Measurements from ENCODE around the gene FBXW11. TPM values are rescaled to one million over a fixed set of nuclear protein-coding genes. Genes with fewer than 3 reads are reported as not detected.

FBXW11 gene
- total RNA-seq, 2 experiments from 2014 or later: 47.2 to 47.4 TPM

DNA sequence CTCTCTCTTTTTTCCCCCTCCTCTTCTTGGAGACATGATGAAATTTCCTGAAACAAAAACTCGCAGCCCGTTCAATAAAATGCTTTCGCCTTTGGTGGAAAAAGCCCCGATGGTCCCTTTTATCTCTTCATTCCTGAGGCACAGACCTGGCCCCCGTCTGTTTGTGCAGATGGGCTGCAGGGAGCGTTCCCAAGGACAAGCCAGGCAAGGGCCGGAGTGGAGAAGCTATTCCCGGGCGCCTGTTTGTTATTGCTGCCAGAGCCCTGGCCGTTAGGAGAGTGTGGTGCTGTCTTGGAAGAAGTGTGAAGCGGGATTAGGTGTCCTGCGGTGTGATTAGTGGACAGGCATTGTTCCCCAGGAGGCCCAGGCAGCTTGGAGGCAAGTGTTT, 149.0 kb downstream of the FBXW11 start:
- Mint-ChIP-seq H3K4me1 (ENCODE audit: low read depth) (no peaks in the 10 kb centered on the region), H3K9me3 (no peaks in the 10 kb centered on the region), H3K36me3 (peaks cover 11% of the 10 kb centered on the region), H3K27ac (no peak overlapping the region), H3K4me3 (no peak overlapping the region), H3K27me3 (no peaks in the 10 kb centered on the region)
- no peak for DNase-seq
- intact Hi-C loops (cut with micrococcal nuclease): no loop called here
- ChIA-PET POLR2A (no interaction called here), CTCF (interaction anchor here (0.8 to 3.7 kb wide), 6 partner anchors 14 to 417 kb away, joined by 3 to 20 read pairs (median 3); no protein-coding TSS in a partner anchor)

DNA sequence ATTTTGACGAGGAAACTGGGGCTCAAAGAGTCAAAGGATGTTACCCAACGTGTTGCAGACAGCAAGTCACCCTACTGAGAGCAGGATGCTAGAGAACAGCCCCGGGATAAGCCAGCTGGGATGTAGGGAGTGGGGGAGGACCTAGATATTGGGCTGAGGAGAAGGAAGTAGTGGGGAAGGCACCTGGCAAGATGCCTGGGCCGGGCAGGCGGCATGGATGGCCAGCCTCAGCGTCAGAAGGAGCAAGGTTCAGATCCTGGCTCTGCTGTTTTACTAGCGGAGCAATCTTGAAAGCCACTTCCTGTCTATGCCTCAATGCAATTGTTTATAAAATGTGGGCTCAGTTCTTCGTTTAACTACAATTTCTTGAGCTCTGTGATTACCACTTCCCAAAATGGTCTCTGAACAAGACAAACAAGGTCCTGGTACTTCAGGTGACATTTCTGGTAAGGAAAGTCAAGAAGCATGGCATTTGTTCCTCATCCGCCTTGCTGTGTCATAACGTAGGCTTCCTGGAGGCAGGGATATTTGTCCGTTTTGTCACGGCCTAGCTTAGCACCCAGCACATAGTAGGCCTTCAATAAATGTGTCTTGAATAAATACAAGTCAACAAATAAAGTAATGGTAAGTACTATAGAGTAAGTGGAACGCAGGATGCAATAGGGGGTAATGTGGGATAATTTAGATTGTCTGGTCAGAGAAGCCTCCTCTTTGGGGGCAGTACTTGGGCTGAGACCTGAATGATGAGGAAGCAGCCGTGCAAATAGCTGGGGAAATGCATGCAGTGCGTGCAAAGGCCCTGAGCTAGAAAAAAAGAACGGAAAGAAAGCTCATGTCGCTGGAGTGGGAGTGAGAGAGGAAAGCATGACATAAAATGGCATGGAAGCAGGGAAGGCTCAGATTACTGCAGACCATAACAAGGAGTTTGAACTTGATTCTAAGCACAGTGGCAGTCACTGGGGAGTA, 150.4 kb downstream of the FBXW11 start:
- H3K27ac Mint-ChIP-seq: no peak overlapping the region
- H3K4me1 Mint-ChIP-seq (ENCODE audit: low read depth): no peaks in the 10 kb centered on the region
- H3K36me3 Mint-ChIP-seq: peaks cover 9% of the 10 kb centered on the region
- CTCF ChIA-PET: no interaction called here
- no peak overlapping the region for H3K4me3 Mint-ChIP-seq
- H3K27me3 Mint-ChIP-seq: no peaks in the 10 kb centered on the region
- intact Hi-C loops (cut with micrococcal nuclease): no loop called here
- H3K9me3 Mint-ChIP-seq: no peaks in the 10 kb centered on the region
- POLR2A ChIA-PET: no interaction called here
- DNase-seq: no peak

DNA sequence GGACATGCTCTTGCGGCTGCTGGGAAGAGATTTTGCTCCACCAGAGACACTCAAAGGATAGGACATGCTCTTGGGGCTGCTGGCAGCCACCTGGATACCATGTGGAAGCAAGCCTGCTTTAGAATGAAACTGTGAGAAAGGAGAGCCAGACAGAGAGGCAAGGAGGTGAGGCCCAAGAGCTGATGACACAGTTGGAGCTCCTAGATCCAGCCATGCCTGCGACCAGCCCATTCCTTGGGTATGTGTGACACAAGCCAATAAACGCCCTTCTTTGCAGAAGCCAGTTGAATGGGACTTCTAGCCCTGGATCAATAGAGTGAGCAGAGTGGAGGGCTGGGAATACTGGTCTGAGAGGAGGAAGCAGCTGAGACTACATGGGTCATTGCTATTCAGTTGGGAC, 151.2 kb downstream of the FBXW11 start:
- Mint-ChIP-seq H3K27ac (no peak overlapping the region), H3K27me3 (no peaks in the 10 kb centered on the region), H3K9me3 (no peaks in the 10 kb centered on the region), H3K36me3 (peaks cover 9% of the 10 kb centered on the region), H3K4me3 (no peak overlapping the region), H3K4me1 (ENCODE audit: low read depth) (no peaks in the 10 kb centered on the region)
- no peak for DNase-seq
- intact Hi-C loops (cut with micrococcal nuclease): no loop called here
- POLR2A ChIA-PET: no interaction called here
- CTCF ChIA-PET: no interaction called here

DNA sequence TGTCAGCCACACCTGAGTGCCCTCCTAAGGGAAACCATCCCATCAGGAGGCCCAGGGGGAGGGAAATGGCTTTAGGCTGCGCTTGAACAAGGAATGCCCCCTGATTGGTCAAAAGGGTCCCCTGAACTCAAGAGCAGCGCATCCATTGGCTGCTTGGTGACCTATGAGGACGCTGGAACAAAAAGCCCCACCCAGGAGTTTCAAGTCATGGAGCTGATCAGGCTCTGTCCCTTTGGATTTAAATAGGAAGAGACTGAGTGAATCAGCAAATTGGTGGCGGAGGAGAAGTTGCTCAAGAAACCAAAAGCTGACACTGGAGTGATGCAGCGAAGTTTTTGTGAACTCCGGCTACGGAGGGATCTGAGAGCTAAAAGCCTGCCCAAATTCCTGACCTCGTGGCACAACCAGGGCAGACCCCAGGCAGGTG, 154.2 kb downstream of the FBXW11 start:
- peaks cover 3% of the 10 kb centered on the region for H3K36me3 Mint-ChIP-seq
- DNase-seq: no peak
- no peaks in the 10 kb centered on the region for H3K27me3 Mint-ChIP-seq
- ChIA-PET POLR2A (no interaction called here), CTCF (interaction anchor here (0.7 kb wide), 1 partner anchor 367 kb away, joined by 3 read pairs; no protein-coding TSS in a partner anchor)
- no peaks in the 10 kb centered on the region for H3K9me3 Mint-ChIP-seq
- H3K4me3 Mint-ChIP-seq: no peak overlapping the region
- H3K4me1 Mint-ChIP-seq (ENCODE audit: low read depth): no peaks in the 10 kb centered on the region
- intact Hi-C loops (cut with micrococcal nuclease): no loop called here
- H3K27ac Mint-ChIP-seq: no peak overlapping the region

DNA sequence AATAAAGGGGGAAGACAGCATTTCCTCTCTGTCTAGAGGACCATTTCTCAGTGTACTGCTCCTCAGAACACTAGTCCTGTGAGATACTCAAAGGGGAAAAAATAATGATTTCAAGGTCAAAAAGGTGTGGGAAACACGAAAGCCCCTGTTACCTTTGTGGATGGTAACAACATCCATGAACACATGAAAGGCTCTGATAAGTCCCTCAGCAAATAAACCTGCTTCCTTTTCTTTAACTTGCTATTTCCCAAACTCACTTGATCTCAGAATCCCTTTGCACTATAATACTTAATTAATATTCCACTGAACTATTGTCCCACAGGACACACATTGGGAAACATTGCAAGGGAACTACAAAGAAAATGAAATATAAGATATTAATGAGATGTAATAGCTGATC, 155.2 kb downstream of the FBXW11 start:
- Mint-ChIP-seq H3K4me1 (ENCODE audit: low read depth) (no peaks in the 10 kb centered on the region), H3K27me3 (no peaks in the 10 kb centered on the region), H3K4me3 (no peak overlapping the region), H3K36me3 (peaks cover 3% of the 10 kb centered on the region), H3K9me3 (no peaks in the 10 kb centered on the region), H3K27ac (no peak overlapping the region)
- CTCF ChIA-PET: no interaction called here
- POLR2A ChIA-PET: no interaction called here
- intact Hi-C loops (cut with micrococcal nuclease): no loop called here
- no peak for DNase-seq

DNA sequence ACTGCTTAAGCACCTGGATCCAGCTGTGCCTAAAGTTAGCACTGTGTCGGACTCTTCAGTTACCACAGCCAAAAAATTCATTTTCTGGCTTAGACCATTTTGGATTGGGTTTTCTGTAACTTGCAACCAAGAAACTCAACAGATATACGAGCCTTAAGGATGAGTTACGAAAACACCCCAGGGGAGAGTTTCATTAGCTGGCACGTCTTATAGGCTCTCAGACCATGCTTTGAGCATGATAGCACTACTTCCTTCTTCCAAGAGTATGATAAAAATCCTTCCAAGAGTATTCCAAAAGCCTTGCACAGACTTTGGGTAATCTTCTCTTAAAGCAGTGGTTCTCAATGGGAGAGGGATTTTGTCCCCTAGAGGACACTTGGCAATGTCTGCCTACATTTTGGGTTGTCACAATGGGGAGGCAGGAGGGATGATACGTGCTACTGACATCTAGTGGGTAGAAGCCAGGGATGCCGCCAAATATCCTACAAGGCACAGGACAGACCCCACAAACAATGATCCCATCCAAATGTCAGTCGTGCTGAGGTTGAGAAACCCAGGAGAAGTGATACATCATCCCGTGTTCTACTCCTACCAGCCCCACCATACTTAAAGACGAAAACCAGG, 156.0 kb downstream of the FBXW11 start:
- Mint-ChIP-seq H3K27me3 (no peaks in the 10 kb centered on the region), H3K27ac (no peak overlapping the region), H3K36me3 (peaks cover 3% of the 10 kb centered on the region), H3K4me1 (ENCODE audit: low read depth) (no peaks in the 10 kb centered on the region), H3K9me3 (no peaks in the 10 kb centered on the region), H3K4me3 (no peak overlapping the region)
- CTCF ChIA-PET: no interaction called here
- POLR2A ChIA-PET: no interaction called here
- intact Hi-C loops (cut with micrococcal nuclease): no loop called here
- DNase-seq: no peak

DNA sequence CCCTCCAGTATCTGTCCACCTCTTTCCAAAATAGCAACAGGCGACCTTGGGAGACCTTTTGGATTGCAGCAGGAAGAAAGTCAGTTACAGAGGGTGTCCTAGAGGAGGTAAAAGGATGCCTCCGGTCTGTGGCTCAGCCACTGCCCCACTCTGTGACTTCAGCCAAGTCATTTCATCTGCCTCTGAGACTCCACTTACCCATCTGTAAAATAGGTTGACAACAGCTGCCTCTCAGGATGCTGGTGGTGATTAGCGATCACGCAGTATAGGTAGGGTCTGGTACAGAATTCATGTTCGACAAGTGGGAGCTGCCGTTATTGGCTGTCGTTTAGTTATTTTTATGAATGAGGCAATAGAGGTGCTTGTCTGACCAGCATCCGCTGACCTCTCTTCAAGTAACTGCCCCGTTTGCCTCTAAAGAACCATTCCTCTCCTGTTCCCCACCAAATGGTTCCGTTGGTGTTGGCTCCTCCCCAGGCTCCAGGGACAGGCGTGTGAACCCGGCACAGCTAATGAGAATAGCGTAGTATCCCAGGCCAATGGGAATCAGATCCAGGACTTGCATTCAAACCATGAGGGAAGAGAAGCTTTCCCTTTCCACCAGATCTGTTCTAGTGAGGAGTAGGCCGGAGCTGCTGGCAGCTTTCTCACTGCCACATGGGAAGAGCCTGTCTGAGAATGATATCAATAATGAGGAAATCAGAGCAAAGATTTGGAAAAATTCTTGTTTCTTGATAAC, 156.7 kb downstream of the FBXW11 start:
- Mint-ChIP-seq H3K9me3 (no peaks in the 10 kb centered on the region), H3K4me1 (ENCODE audit: low read depth) (no peaks in the 10 kb centered on the region), H3K4me3 (no peak overlapping the region), H3K27me3 (no peaks in the 10 kb centered on the region), H3K36me3 (peaks cover 3% of the 10 kb centered on the region), H3K27ac (no peak overlapping the region)
- CTCF ChIA-PET: no interaction called here
- intact Hi-C loops (cut with micrococcal nuclease): no loop called here
- no peak for DNase-seq
- POLR2A ChIA-PET: no interaction called here

DNA sequence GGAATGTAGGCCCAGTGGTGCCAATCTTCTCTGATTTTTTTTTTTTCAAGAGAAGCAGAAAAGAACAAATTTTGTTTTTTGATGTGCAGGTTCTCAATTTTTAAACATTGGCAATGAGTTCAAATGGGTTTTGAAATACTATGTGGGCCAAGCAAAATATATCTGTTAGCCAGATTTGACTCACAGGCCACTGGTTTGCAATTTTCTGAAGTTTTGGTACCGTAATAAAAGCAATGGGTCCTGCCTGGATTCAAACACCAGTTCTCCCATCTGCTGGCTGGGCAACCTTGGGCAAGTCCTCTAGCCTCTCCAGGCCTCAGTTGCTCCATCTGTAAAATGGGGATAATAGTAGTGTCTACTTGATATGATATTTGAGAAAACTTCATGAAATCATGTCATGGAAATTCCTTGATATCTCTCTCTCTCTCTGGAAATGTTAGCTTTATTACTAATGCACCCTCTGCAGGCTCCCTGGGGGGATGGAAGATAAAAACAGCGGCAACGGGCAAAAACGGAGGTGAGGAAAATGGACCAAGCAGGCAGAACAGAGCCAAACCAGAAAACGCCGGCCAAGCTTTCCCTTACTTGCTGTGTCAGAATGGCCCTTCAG, 157.4 kb downstream of the FBXW11 start:
- intact Hi-C loops (cut with micrococcal nuclease): no loop called here

DNA sequence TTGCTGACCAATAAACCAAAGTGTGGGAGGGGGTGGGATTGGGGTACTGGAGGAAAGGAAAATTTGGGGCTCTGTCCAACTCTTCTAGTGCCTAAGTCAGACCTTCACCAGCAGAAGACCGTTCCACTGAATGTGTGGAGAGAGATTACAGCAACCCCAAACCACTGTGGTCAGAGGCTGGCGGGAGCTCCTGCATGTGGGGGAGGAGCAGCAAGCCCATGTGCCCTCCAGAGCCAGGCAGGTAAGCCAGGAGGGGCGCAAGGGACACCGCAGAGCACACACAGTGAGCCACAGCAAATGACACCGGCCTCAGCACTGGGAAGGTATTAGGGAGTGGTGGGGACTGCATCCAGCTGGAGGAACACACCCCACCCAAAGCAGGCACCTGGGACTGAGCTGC, 158.0 kb downstream of the FBXW11 start:
- no peak overlapping the region for H3K4me3 Mint-ChIP-seq
- ChIA-PET CTCF (no interaction called here), POLR2A (no interaction called here)
- DNase-seq: no peak
- H3K4me1 Mint-ChIP-seq (ENCODE audit: low read depth): no peaks in the 10 kb centered on the region
- no peaks in the 10 kb centered on the region for H3K27me3 Mint-ChIP-seq
- no peak overlapping the region for H3K27ac Mint-ChIP-seq
- no peaks in the 10 kb centered on the region for H3K36me3 Mint-ChIP-seq
- no peaks in the 10 kb centered on the region for H3K9me3 Mint-ChIP-seq
- intact Hi-C loops (cut with micrococcal nuclease): no loop called here

More for the DNA sequence above, 157.4 kb downstream of the FBXW11 start:
- Mint-ChIP-seq H3K9me3 (no peaks in the 10 kb centered on the region), H3K4me1 (ENCODE audit: low read depth) (no peaks in the 10 kb centered on the region), H3K27ac (no peak overlapping the region), H3K36me3 (no peaks in the 10 kb centered on the region), H3K27me3 (no peaks in the 10 kb centered on the region), H3K4me3 (no peak overlapping the region)
- DNase-seq: no peak
- ChIA-PET POLR2A (no interaction called here), CTCF (no interaction called here)

DNA sequence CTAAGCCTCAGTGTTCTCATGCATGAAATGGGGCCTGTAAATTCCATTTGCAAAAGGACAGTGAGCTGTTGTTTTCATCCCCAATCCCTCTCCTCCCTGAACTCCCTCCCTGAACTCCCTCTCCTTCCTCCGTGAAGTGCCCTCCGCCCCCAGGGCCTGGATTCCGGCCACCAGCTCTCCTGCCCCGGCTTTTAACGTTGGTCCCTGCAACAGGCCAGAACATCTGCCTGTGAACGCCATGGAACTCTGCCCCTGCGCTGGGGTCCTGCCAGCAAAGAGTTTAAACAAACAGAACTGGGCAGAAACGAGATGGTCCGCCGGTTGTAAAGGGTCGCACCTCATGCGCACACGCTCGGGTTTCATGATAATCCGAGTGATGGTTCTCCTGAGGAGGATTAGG, 158.4 kb downstream of the FBXW11 start:
- Mint-ChIP-seq H3K4me3 (no peak overlapping the region), H3K36me3 (no peaks in the 10 kb centered on the region), H3K27me3 (no peaks in the 10 kb centered on the region), H3K27ac (no peak overlapping the region), H3K9me3 (no peaks in the 10 kb centered on the region), H3K4me1 (ENCODE audit: low read depth) (no peaks in the 10 kb centered on the region)
- POLR2A ChIA-PET: no interaction called here
- DNase-seq: no peak
- CTCF ChIA-PET: no interaction called here
- intact Hi-C loops (cut with micrococcal nuclease): no loop called here

DNA sequence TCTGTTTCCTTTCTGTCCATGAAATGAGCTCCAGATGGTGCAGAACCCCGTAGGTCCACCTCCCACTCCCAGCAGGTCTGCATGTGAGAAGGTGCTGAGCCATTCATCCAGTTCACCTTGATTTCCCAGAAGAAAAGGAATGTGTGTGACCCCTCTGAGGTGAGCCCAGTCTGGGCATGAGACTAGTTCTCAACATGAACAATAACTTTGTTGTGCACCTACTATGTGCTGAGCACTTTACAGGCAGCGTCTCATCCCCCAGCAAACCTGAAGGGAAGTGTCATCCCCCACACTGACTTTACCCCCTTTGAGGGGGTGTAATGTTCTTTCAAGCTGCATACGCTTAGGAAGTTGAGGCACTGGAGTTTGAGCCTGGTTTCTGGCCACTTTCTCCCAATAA, 159.4 kb downstream of the FBXW11 start:
- Mint-ChIP-seq H3K27me3 (no peaks in the 10 kb centered on the region), H3K9me3 (no peaks in the 10 kb centered on the region), H3K4me3 (no peak overlapping the region), H3K27ac (no peak overlapping the region), H3K4me1 (ENCODE audit: low read depth) (no peaks in the 10 kb centered on the region), H3K36me3 (no peaks in the 10 kb centered on the region)
- CTCF ChIA-PET: no interaction called here
- POLR2A ChIA-PET: no interaction called here
- intact Hi-C loops (cut with micrococcal nuclease): no loop called here
- DNase-seq: no peak

DNA sequence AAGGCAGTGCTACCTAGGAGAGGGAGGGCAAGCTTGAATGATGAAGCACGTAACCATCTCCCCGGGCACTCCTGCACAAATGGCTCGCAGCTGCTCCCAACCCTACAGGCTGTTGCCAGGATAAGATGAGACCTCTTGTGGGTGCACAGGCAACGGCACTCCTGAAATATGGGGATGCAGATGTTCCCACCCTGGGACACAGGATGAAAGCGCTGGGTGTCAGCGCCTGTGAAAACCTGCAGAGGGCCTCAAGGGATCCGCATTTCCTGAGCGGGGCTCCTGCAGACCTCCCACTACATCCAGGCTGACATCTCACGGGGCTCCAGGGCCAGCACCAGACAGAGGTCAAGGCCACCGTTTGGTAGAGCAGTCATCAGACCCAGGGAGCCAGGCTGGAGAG, 160.1 kb downstream of the FBXW11 start:
- Mint-ChIP-seq H3K36me3 (no peaks in the 10 kb centered on the region), H3K27ac (no peak overlapping the region), H3K27me3 (no peaks in the 10 kb centered on the region), H3K9me3 (no peaks in the 10 kb centered on the region), H3K4me3 (no peak overlapping the region), H3K4me1 (ENCODE audit: low read depth) (no peaks in the 10 kb centered on the region)
- CTCF ChIA-PET: no interaction called here
- DNase-seq: no peak
- intact Hi-C loops (cut with micrococcal nuclease): no loop called here
- POLR2A ChIA-PET: no interaction called here
